B cell (primary cell): Measurements from ENCODE around the gene HAGH. TPM values are rescaled to one million over a fixed set of nuclear protein-coding genes. Genes with fewer than 3 reads are reported as not detected.

Experiments
- ATAC-seq: fragments of 200-7000 bp; cut with Tn5 transposase; one replicate; pipeline ENCODE4 v1.10.0; 2021; ENCODE audit warnings: low read depth, mild to moderate bottlenecking, moderate number of reproducible peaks, moderate library complexity
- CTCF ChIA-PET: fragments of 350-600 bp; sonication (Branson Sonifier 250); formaldehyde crosslinking; loops from one replicate; lab custom pipeline; 2021; ENCODE audit warnings: antibody characterized with exemption, inconsistent platforms; lab: Charles Lee
- POLR2A ChIA-PET: fragments of 350-600 bp; sonication (Branson Sonifier 250); formaldehyde crosslinking; loops from one replicate; lab custom pipeline; 2021; ENCODE audit warnings: antibody characterized with exemption; lab: Charles Lee
- DNase-seq: peaks from one replicate; pipeline ENCODE4 v3.0.0; 2013
- H2AFZ ChIP-seq: 2 replicates; pipeline ENCODE4 v1.6.1; 2012; ENCODE audit warnings: mild to moderate bottlenecking, low read depth, low read length; ENCODE audit not compliant: insufficient read depth, poor library complexity, severe bottlenecking
- H3K27ac ChIP-seq, 2 donors: 1 replicate in 1 of 2; 2 replicates in 1 of 2; pipeline ENCODE4 v1.5.1; 2012 to 2013; ENCODE audit warnings: low read length in 2 of 2, mild to moderate bottlenecking in 2 of 2, moderate library complexity in 1 of 2
- H3K27me3 ChIP-seq, 4 experiments: fragments of 200-600 bp in 1 of 4; sonication (generic) in 1 of 4; replicated peaks in 1 of 4; 1 replicate in 2 of 4; 2 replicates in 2 of 4; pipeline versions ENCODE4 v1.6.1 to v1.7.0; 2013 to 2016; ENCODE audit warnings: low read length in 3 of 4, mild to moderate bottlenecking in 2 of 4, mixed read lengths in 1 of 4, moderate library complexity in 1 of 4; ENCODE audit not compliant: insufficient read depth in 4 of 4, control insufficient read depth in 3 of 4; ENCODE audit errors: control extremely low read depth in 1 of 4
- H3K36me3 ChIP-seq, 2 experiments: replicated peaks in 1 of 2; 1 replicate in 1 of 2; 2 replicates in 1 of 2; pipeline versions ENCODE4 v1.6.1 to v1.7.1; 2013; ENCODE audit warnings: low read length in 1 of 2; ENCODE audit not compliant: insufficient read depth in 2 of 2, control insufficient read depth in 1 of 2; ENCODE audit errors: control extremely low read depth in 1 of 2, extremely low read depth in 1 of 2
- H3K4me1 ChIP-seq, 2 donors: fragments of 200-600 bp in 1 of 2; sonication (generic) in 1 of 2; 1 replicate in 1 of 2; 2 replicates in 1 of 2; pipeline versions ENCODE4 v1.5.1 to v1.6.1; 2013 to 2017; ENCODE audit warnings: low read length in 2 of 2; ENCODE audit not compliant: control insufficient read depth in 2 of 2, insufficient read depth in 2 of 2
- H3K4me2 ChIP-seq: replicated peaks from 2 replicates; pipeline ENCODE3; 2012; ENCODE audit warnings: mild to moderate bottlenecking, low read depth, low read length; ENCODE audit not compliant: poor library complexity, severe bottlenecking
- H3K4me3 ChIP-seq, 5 experiments: fragments of 200-600 bp in 1 of 5; sonication (generic) in 1 of 5; 1 replicate in 3 of 5; 2 replicates in 2 of 5; pipeline versions ENCODE4 v1.5.1 to v1.7.0; 2011 to 2016; ENCODE audit warnings: low read length in 4 of 5, mild to moderate bottlenecking in 4 of 5, low read depth in 2 of 5, control low read depth in 1 of 5, moderate library complexity in 1 of 5; ENCODE audit not compliant: insufficient read depth in 1 of 5; ENCODE audit errors: control extremely low read depth in 1 of 5, extremely low read depth in 1 of 5
- H3K79me2 ChIP-seq: fragments of 200-600 bp; sonication (generic); one replicate; pipeline ENCODE4 v1.6.0; 2016; ENCODE audit warnings: low read length; ENCODE audit not compliant: control insufficient read depth, insufficient read depth
- H3K9ac ChIP-seq: fragments of 200-600 bp; sonication (generic); 2 replicates; pipeline ENCODE4 v1.6.1; 2017; ENCODE audit warnings: mild to moderate bottlenecking, low read length, moderate library complexity
- H3K9me3 ChIP-seq, 3 donors: one replicate each; pipeline versions ENCODE4 v1.6.1 to v1.7.1; 2013; ENCODE audit warnings: low read length in 2 of 3; ENCODE audit not compliant: control insufficient read depth in 2 of 3, insufficient read depth in 1 of 3; ENCODE audit errors: control extremely low read depth in 1 of 3
- H4K20me1 ChIP-seq: 2 replicates; pipeline ENCODE4 v1.6.0; 2012; ENCODE audit warnings: mild to moderate bottlenecking, low read length; ENCODE audit not compliant: insufficient read depth, control insufficient read depth, poor library complexity, severe bottlenecking
- H3K27ac Mint-ChIP-seq: one replicate; pipeline ENCODE4 v1.8.0; 2021; ENCODE audit warnings: mixed read lengths
- H3K27me3 Mint-ChIP-seq: one replicate; pipeline ENCODE4 v1.8.0; 2021; ENCODE audit warnings: mixed read lengths
- H3K4me1 Mint-ChIP-seq: one replicate; pipeline ENCODE4 v1.8.0; 2021; ENCODE audit warnings: mixed read lengths
- H3K4me3 Mint-ChIP-seq: one replicate; pipeline ENCODE4 v1.8.0; 2021; ENCODE audit warnings: mixed read lengths
- H3K9me3 Mint-ChIP-seq: one replicate; pipeline ENCODE4 v1.8.0; 2022; ENCODE audit warnings: mixed read lengths; ENCODE audit not compliant: insufficient read depth
- EZH2 ChIP-seq: IDR thresholded peaks from 2 replicates; pipeline ENCODE4 v1.6.1; 2012; ENCODE audit warnings: borderline replicate concordance, low read depth, mild to moderate bottlenecking, moderate library complexity, low read length; ENCODE audit not compliant: insufficient read depth, poor library complexity, severe bottlenecking
- WGBS: methylation state at CpG from one replicate; pipeline ENCODE4 v1.1.5; 2013; ENCODE audit warnings: missing lambda C conversion rate; ENCODE audit not compliant: insufficient coverage; 5-methylcytosine and 5-hydroxymethylcytosine counted together
- intact Hi-C: fragments of 100-400 bp; cut with micrococcal nuclease; formaldehyde crosslinking; loops from one replicate; pipeline ENCODE4 v1.10.0; 2022
- polyA plus RNA-seq: library from polyadenylated mRNA; depleted of rRNA; stranded (reverse); fragments of >200 nt; gene quantifications from 2 replicates; pipeline ENCODE4 v1.2.3, GENCODE V29; 2012
- total RNA-seq, 2 donors: library from RNA; stranded (reverse); fragments of 120-200 nt in 1 of 2; gene quantifications; 1 replicate in 1 of 2; 2 replicates in 1 of 2; pipeline versions ENCODE4 v1.2.3 to v1.2.4, GENCODE V29; 2013 to 2022
- TF ChIP-seq, protein P1 (sequence below): fragments of 200-600 bp; IDR thresholded peaks from one replicate; pipeline ENCODE4 v1.8.0; 2022; ENCODE audit warnings: antibody characterized with exemption, mild to moderate bottlenecking

HAGH gene
- total and polyA plus RNA-seq, 2 donors (not counting 1 experiment from before 2014, with no cell fraction given): 50.6 to 74.2 TPM

DNA sequence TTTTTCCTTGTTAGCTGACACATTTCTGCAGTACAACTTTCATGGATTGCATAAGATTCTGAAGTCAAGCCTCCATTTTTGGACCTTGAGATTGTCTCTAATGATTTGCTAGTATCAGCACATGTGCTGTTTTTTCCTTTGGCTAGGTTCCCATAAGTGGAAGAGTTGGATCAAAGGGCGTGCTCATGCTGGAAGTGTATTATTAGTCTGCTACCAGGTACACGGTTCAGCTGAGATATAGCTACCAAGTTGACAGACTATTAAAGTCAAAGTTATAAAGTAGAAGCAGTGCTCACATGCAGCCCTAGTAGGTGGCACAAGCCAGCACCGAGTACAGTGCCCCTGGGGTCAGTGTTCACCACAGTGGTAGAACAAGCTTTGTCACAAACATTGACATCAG lies 3.6 kb upstream of the HAGH start:
- Histone ChIP-seq H3K4me3 (no peak overlapping the region), H3K27me3 (no peaks in the 10 kb centered on the region), H3K4me2 (no peak overlapping the region), H2AFZ (no peak overlapping the region), H3K9me3 (no peaks in the 10 kb centered on the region), H3K4me1 (peaks cover 23 to 24% of the 10 kb centered on the region in 2 donors), H3K27ac (no peak overlapping the region), H4K20me1 (peaks cover 4% of the 10 kb centered on the region), H3K36me3 (peaks cover 0 to 4% of the 10 kb centered on the region in 2 experiments), H3K79me2 (peaks cover 21% of the 10 kb centered on the region), H3K9ac (no peak overlapping the region)
- Mint-ChIP-seq H3K4me3 (no peak overlapping the region), H3K27ac (no peak overlapping the region), H3K4me1 (peaks cover 33% of the 10 kb centered on the region), H3K9me3 (no peaks in the 10 kb centered on the region), H3K27me3 (no peaks in the 10 kb centered on the region)
- ChIA-PET POLR2A (no interaction called here), CTCF (no interaction called here)
- intact Hi-C loops: no loop called here
- no peak for ATAC-seq
- DNase-seq: no peak
- no peak for TF ChIP-seq EZH2
- TF ChIP-seq, protein P1, sequence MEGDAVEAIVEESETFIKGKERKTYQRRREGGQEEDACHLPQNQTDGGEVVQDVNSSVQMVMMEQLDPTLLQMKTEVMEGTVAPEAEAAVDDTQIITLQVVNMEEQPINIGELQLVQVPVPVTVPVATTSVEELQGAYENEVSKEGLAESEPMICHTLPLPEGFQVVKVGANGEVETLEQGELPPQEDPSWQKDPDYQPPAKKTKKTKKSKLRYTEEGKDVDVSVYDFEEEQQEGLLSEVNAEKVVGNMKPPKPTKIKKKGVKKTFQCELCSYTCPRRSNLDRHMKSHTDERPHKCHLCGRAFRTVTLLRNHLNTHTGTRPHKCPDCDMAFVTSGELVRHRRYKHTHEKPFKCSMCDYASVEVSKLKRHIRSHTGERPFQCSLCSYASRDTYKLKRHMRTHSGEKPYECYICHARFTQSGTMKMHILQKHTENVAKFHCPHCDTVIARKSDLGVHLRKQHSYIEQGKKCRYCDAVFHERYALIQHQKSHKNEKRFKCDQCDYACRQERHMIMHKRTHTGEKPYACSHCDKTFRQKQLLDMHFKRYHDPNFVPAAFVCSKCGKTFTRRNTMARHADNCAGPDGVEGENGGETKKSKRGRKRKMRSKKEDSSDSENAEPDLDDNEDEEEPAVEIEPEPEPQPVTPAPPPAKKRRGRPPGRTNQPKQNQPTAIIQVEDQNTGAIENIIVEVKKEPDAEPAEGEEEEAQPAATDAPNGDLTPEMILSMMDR: no peak
- WGBS: 91% methylated on average over 2 of the region's 3 CpGs

- POLR2A ChIA-PET: no interaction called here
- WGBS: 92% methylated on average over 5 of the region's 11 CpGs
- peak overlapping the region; percentile 55 for H3K4me3 Mint-ChIP-seq
These were observed 2.2 kb upstream of the HAGH start for GRCh38 chr16:1828645-1829410.

More at GRCh38 chr16:1828645-1829410, 2.2 kb upstream of the HAGH start:
- Histone ChIP-seq H3K27me3 (no peaks in the 10 kb centered on the region), H3K9me3 (no peaks in the 10 kb centered on the region), H3K79me2 (peaks cover 33% of the 10 kb centered on the region), H3K4me1 (peaks cover 25% of the 10 kb centered on the region in 2 donors), H3K9ac (no peak overlapping the region), H4K20me1 (peaks cover 17% of the 10 kb centered on the region), H3K4me2 (peak overlapping the region; percentile 10), H3K36me3 (peaks cover 0 to 4% of the 10 kb centered on the region in 2 experiments), H3K27ac (no peak overlapping the region), H3K4me3 (no peak overlapping the region), H2AFZ (no peak overlapping the region)
- ATAC-seq (no peak), DNase-seq (no peak)
- intact Hi-C loops: loop anchor here (5.0 kb wide), 2 partner anchors 217 to 438 kb away; partner anchors contain the start of genes CRAMP1, IFT140 and RNPS1
- no peak overlapping the region for H3K27ac Mint-ChIP-seq
- CTCF ChIA-PET: no interaction called here
- peaks cover 41% of the 10 kb centered on the region for H3K4me1 Mint-ChIP-seq
- no peaks in the 10 kb centered on the region for H3K27me3 Mint-ChIP-seq
- H3K9me3 Mint-ChIP-seq: no peaks in the 10 kb centered on the region
- no peak for TF ChIP-seq EZH2
- TF ChIP-seq, protein P1: no peak
